GM19438 (cell line): ENCODE data around the gene KLHDC1.
"Not testable (repeated sequence)": the region's sequence is repeated elsewhere in the genome, so short reads cannot be mapped to it uniquely, and the experiment has no call there.

ENCODE experiments used
- ATAC-seq: cut with Tn5 transposase; IDR thresholded peaks from one replicate; pipeline ENCODE4 v1.9.1; 2021; ENCODE audit warnings: low read depth; ENCODE audit not compliant: unreplicated experiment

Gene KLHDC1, protein sequence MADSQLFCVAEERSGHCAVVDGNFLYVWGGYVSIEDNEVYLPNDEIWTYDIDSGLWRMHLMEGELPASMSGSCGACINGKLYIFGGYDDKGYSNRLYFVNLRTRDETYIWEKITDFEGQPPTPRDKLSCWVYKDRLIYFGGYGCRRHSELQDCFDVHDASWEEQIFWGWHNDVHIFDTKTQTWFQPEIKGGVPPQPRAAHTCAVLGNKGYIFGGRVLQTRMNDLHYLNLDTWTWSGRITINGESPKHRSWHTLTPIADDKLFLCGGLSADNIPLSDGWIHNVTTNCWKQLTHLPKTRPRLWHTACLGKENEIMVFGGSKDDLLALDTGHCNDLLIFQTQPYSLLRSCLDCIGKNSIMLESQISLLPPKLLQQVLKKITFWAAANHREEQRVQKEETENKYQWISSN

GRCh38 chr14:49692811-49693734, at the start of gene KLHDC1:
Gene KLHDC1 (plus strand): TSS chr14:49693120. CDS start chr14:49693195, 75 bp downstream.
- ATAC-seq, result peak; percentile 69

GRCh38 chr14:49653508-49653907, 39.4 kb upstream of the KLHDC1 start:
- ATAC-seq, result no peak

GRCh38 chr14:49654511-49654910, 38.4 kb upstream of the KLHDC1 start:
- no peak for ATAC-seq

GRCh38 chr14:49657500-49657899, 35.4 kb upstream of the KLHDC1 start:
- ATAC-seq, result not testable (repeated sequence)

DNA sequence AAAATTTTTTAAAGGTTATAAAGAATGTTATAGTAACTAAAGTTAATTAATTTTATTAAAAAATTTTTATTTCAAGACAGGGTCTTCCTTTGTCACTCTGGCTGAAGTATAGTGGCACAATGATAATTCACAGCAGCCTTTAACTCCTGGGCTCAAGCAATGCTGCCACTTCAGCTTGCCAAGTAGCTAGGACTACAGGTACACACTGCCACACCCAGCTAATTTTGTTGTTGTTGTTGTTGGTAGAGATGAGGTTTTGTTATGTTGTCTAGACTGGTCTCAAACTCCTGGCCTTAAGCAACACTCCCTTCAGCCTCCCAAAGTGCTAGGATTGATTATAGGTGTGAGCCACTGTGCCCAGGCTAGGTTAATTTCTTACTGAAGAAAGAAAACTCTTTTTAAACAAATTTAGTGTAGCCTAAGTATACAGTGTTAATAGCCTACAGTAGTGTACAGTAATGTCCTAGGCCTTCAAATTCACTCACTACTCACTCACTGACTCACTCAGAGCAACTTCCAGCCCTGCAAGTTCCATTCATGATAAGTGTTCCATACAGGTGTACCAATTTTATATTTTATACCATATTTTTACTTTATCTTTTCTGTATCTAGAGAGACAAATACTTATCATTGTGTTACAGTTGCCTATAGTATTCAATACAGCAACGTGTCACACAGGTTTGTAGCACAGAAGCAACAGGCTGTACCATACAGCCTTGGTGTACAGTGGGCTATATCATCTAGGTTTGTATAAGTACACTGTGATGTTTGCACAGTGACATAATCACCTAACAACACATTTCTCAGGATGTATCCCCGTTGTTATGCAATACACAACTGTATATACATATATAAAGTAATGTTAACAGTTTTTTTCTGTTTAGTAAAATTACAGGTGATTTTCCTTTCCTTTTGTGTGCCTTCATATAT, 33.1 kb upstream of the KLHDC1 start:
- ATAC-seq, result no peak

- no peak for ATAC-seq
Measured at GRCh38 chr14:49670475-49670874, 22.4 kb upstream of the KLHDC1 start.

DNA sequence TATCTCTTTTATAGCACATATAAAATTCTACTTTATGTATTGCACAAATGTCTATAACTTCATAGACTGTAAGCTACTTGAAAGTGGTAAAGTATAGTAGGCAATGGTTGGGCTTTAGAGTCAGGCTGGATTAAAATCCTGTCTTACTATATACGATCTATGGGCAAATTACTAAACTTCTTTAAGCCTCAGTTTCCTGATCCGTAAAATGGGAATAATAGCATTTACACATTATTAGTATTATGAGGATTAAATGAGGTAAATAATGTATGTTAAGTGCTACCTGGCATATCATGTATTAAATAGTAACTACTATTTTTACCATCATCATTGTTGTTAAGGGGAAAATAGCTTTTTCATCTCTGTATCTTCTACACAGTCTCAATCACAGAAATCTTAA, 19.3 kb upstream of the KLHDC1 start:
- no peak for ATAC-seq

DNA sequence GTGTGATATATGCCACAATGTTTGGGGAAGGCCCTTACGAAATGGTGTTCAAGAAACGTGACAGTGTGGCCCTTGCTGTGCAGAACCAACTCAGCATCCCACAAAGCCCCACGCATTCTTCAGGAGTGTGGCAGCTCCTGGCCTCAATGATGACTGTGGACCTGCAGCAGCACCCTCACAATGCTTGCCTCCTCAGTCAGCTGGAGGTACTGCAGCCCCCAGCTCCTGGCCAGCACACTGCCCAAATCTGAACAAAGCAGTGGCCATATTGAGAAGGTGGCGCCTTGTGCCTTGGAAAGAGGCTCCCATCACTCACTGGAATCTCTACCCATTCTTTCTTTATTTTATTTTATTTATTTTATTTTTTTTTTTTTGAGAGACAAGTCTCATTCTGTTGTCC, 15.3 kb upstream of the KLHDC1 start:
- ATAC-seq, result no peak

DNA sequence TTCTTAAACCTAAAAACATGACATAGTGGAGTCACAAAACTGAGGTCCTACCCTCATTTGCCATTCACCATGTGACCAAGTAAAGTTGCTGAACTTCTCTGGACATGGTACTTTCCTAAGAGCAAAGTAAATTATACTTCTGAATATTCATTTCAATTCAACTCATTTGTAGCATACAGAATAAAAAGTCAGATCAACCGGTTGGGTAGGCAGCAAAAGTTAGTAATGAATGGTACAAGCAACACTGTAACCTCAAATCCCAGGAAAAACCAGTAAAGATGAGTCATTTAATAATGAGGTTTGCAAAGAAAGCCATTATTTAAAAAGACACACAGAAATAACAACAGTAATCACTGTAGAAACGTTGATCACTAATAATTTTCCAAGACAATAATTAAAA, 13.6 kb upstream of the KLHDC1 start:
- no peak for ATAC-seq

DNA sequence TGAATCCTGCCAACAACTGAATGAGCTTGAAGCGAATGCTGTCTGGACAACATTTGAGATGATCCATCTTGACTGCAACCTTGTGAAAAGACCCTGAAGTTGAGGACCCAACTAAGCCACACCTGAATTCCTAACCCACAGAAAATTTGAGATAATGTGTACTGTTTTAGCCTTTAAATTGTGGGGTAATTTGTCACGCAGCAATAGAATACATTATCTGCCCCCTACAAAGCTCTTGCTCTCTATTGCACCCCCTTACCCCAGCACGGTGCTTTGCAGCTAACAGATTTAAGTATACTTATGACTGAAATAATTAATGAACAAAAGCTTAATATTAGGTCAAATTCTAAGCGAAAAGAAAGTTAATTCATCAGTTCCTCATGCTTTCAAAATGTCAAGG, 6.5 kb upstream of the KLHDC1 start:
- no peak for ATAC-seq

DNA sequence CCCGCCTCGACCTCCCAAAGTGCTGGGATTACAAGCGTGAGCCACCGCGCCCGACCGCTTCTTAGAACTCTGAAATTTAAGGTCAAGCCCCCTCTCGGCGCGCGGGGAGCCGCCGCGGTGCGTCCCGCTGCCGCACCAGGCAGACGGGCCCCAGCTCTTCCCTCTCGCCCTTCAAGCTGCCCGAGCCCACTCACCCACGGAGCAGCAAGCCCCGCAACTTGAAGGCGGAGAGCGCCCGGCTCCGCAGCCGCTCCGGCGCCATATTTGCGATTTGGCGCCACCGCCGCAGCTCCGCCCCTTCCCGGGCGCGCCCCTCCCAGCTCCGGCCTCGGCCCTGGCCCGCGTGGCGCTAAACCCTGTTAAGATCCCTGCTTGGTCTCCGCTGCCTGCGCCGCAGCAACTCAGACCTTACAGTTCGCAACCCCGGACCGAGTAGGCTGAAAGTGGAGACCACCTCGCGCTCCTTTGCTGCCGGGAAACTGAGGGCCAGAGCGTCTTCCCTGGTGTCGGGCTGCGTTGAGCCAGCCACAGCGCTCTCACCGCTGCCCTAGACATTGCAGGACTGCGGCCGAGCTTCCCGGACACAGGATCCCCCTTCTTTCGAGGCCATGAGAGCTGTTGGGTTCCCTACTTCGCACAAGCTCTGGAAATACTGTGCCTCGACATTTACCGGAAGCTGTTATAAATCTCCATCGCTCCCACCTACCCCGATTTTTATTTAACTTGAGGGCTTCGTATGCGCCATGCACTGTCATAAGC, 4.8 kb upstream of the KLHDC1 start, which contains the start of gene POLE2:
TSS of gene POLE2 (minus strand) at position 273 of the 759 bp plus-strand sequence. CDS start at position 262, 11 bp downstream.
- peak; percentile 86 for ATAC-seq

GRCh38 chr14:49688701-49689030, 4.3 kb upstream of the KLHDC1 start:
- no peak for ATAC-seq

- ATAC-seq, result no peak
Measured at GRCh38 chr14:49691031-49691430, 1.9 kb upstream of the KLHDC1 start.

- ATAC-seq, result no peak
Measured at GRCh38 chr14:49692193-49692757, 645 bp upstream of the KLHDC1 start.

DNA sequence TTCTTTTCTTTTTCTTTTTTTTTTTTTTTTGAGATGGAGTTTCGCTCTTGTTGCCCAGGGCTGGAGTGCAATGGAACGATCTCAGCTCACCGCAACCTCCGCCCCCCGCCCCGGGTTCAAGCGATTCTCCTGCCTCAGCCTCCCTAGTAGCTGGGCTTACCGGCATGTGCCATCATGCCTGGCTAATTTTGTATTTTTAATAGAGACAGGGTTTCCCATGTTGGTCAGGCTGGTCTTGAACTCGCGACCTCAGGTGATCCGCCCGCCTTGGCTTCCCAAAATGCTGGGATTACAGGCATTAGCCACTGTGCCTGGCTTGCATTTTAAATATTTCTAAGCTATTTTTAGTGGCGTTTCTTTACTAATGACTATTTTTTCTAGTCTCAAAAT, 810 bp downstream of the KLHDC1 start:
- not testable (repeated sequence) for ATAC-seq

DNA sequence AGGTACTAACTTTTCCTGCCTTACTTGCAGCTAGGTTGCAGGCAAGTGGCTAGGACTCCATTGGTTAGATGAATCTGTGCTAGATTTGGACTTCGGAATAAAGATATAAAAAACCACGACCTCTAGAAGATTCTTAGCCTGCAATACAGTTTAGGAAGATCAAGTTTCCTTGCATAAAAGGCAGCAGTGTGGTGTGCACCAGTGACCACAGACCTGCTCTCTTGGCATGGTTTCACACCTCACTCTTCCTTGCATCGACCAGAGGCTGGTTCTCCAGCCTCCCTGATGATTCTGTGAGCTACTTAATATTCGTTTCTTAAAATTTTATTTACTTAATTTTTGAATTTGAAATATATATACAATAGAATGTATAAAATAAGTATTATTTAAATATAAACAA, 9.8 kb downstream of the KLHDC1 start:
- no peak for ATAC-seq

DNA sequence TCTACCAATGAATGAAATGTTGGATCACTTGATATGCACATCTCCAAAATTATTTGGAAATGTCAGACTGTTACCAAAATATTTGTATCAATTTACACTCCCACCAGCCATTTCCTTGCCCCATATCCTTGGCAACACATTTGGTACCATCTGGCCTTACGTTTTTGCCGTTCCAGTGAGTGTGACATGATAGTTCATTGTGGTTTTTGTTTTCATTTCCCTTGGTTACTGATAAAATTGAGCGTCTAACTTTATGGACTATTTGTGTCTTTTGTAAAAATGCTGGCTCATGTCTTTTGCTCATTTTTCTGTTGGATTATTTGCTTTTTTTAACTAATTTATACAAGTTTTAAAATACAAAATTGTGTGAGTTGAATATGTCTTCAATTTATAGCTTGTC, 11.0 kb downstream of the KLHDC1 start:
- no peak for ATAC-seq

- not testable (repeated sequence) for ATAC-seq
Measured at GRCh38 chr14:49704471-49704870, 11.6 kb downstream of the KLHDC1 start.

DNA sequence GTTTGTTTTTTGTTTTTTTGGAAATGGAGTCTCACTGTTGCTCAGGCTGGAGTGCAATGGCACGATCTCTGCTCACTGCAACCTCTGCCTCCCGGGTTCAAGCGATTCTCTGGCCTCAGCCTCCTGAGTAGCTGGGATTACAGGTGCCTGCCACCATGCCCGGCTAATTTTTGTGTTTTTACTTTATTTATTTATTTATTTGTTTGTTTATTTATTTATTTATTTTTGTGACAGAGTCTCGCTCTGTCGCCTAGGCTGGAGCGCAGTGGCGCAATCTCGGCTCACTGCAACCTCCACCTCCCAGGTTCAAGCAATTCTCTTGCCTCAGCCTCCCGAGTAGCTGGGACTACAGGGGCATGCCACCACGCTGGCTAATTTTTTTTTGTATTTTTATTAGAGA, 18.1 kb downstream of the KLHDC1 start:
- ATAC-seq, result not testable (repeated sequence)
